Esophagus squamous epithelium (tissue), 5 donors: ENCODE data around the gene DAB2IP. TPM values are rescaled to one million over a fixed set of nuclear protein-coding genes. Genes with fewer than 3 reads are reported as not detected.

ENCODE experiments used
- DNase-seq: peaks from one replicate; lab custom pipeline; 2025; lab: John Stamatoyannopoulos, UW
- H3K27ac ChIP-seq, 4 donors: fragments of 200-600 bp; sonication (generic); one replicate each; pipeline ENCODE4 v1.5.1; 2016 to 2019; ENCODE audit warnings: mild to moderate bottlenecking in 1 of 4
- H3K27me3 ChIP-seq, 4 donors: fragments of 200-600 bp; sonication (generic); 1 replicate in 3 of 4; 2 replicates in 1 of 4; pipeline versions ENCODE4 v1.5.1 to v1.6.0; 2017 to 2021; ENCODE audit warnings: antibody characterized with exemption in 1 of 4
- H3K36me3 ChIP-seq, 3 donors: fragments of 200-600 bp; sonication (generic); one replicate each; pipeline ENCODE4 v1.5.1; 2016 to 2019
- H3K4me1 ChIP-seq, 3 donors: fragments of 200-600 bp; sonication (generic); one replicate each; pipeline ENCODE4 v1.5.1; 2017 to 2019
- H3K4me3 ChIP-seq, 4 donors: fragments of 200-600 bp; sonication (generic); 1 replicate in 3 of 4; 2 replicates in 1 of 4; pipeline ENCODE4 v1.5.1; 2016 to 2019; ENCODE audit warnings: mild to moderate bottlenecking in 2 of 4, moderate library complexity in 1 of 4
- H3K9me3 ChIP-seq, 3 donors: fragments of 200-600 bp; sonication (generic); one replicate each; pipeline ENCODE4 v1.5.1; 2016 to 2019
- CTCF ChIP-seq, 6 experiments: fragments of 450-650 bp in 4 of 6; fragments of 200-600 bp in 2 of 6; sonication (generic) in 2 of 6; IDR thresholded peaks; one replicate each; pipeline ENCODE4 v1.5.1; 2016 to 2019; ENCODE audit warnings: antibody characterized with exemption in 6 of 6, mild to moderate bottlenecking in 4 of 6, moderate library complexity in 4 of 6
- POLR2A ChIP-seq, 4 donors: fragments of 450-650 bp; IDR thresholded peaks; one replicate each; pipeline ENCODE4 v1.6.1; 2017; ENCODE audit warnings: antibody characterized with exemption in 4 of 4, mild to moderate bottlenecking in 4 of 4, moderate library complexity in 3 of 4
- WGBS, 2 donors: methylation state at CpG; one replicate each; pipeline ENCODE4 v1.1.5; 2018; 5-methylcytosine and 5-hydroxymethylcytosine counted together
- intact Hi-C: fragments of 100-400 bp; cut with DNase I; formaldehyde crosslinking; loops from one replicate; pipeline ENCODE4 v1.15.0; 2022
- total RNA-seq, 4 donors: library from RNA; depleted of rRNA; stranded (reverse); fragments of >200 nt; gene quantifications; one replicate each; pipeline ENCODE4 v1.1.0, GENCODE V29; 2016
- donor health status: DM: yes; HTN: yes; CAD: no.

Gene DAB2IP
- total RNA-seq, 4 donors from 2014 or later = 28.3 to 48.8 (median 38.1) TPM

GRCh38 chr9:121699571-121700164, 48.2 kb downstream of the DAB2IP start:
- H3K36me3 ChIP-seq = no peaks in the 10 kb centered on the region
- no peak for TF ChIP-seq CTCF (IDR thresholded peaks at IDR 0.05)
- peak in 2 of 4 donors; percentile 36 to 54 for TF ChIP-seq POLR2A (IDR thresholded peaks at IDR 0.05)
- H3K27ac ChIP-seq = peak overlapping the region; percentile 90 to 96 (median 94)
- H3K27me3 ChIP-seq = peaks cover 0 to 8% (median 0%) of the 10 kb centered on the region in 4 donors
- no peaks in the 10 kb centered on the region for H3K9me3 ChIP-seq
- DNase-seq = no peak
- intact Hi-C loops = no loop called here
- WGBS, 2 donors = 3 to 7% methylated on average over 7 to 12 of the region's 36 CpGs
- H3K4me3 ChIP-seq = peak overlapping the region; percentile 64 to 83 (median 70)
- H3K4me1 ChIP-seq = peaks cover 17 to 62% (median 40%) of the 10 kb centered on the region in 3 donors

GRCh38 chr9:121700165-121700831, 48.9 kb downstream of the DAB2IP start:
- Histone ChIP-seq H3K4me3 (peak overlapping the region; percentile 64 to 83 (median 70)), H3K27me3 (peaks cover 0 to 8% (median 0%) of the 10 kb centered on the region in 4 donors), H3K4me1 (peaks cover 17 to 69% (median 46%) of the 10 kb centered on the region in 3 donors), H3K9me3 (no peaks in the 10 kb centered on the region), H3K27ac (peak overlapping the region; percentile 90 to 96 (median 94)), H3K36me3 (no peaks in the 10 kb centered on the region)
- TF ChIP-seq CTCF (IDR thresholded peaks at IDR 0.05) (peak; percentile 27 to 62 (median 58)), POLR2A (IDR thresholded peaks at IDR 0.05) (peak in 1 of 4 donors; percentile 37)
- intact Hi-C loops = no loop called here
- WGBS, 2 donors = 1 to 13% methylated on average over 11 to 12 of the region's 21 CpGs
- DNase-seq = no peak

GRCh38 chr9:121700832-121701419, 49.5 kb downstream of the DAB2IP start:
- no peaks in the 10 kb centered on the region for H3K9me3 ChIP-seq
- intact Hi-C loops = no loop called here
- H3K27me3 ChIP-seq = peaks cover 0 to 8% (median 0%) of the 10 kb centered on the region in 4 donors
- no peak for TF ChIP-seq POLR2A (IDR thresholded peaks at IDR 0.05)
- TF ChIP-seq CTCF (IDR thresholded peaks at IDR 0.05) = no peak
- peak overlapping the region; percentile 90 to 96 (median 94) for H3K27ac ChIP-seq
- DNase-seq = no peak
- WGBS, 2 donors = 9 to 37% methylated on average over 2 to 11 of the region's 26 CpGs
- peak overlapping the region; percentile 64 to 83 (median 70) for H3K4me3 ChIP-seq
- H3K4me1 ChIP-seq = peaks cover 17 to 75% (median 48%) of the 10 kb centered on the region in 3 donors
- H3K36me3 ChIP-seq = no peaks in the 10 kb centered on the region

- Histone ChIP-seq H3K27ac (peak overlapping the region; percentile 90 to 96 (median 94)), H3K4me3 (peak overlapping the region in 3 of 4 donors; percentile 66 to 83 (median 73)), H3K4me1 (peaks cover 17 to 84% (median 48%) of the 10 kb centered on the region in 3 donors), H3K27me3 (peaks cover 0 to 8% (median 0%) of the 10 kb centered on the region in 4 donors), H3K36me3 (no peaks in the 10 kb centered on the region), H3K9me3 (no peaks in the 10 kb centered on the region)
- 56 to 73% methylated on average over 3 to 9 of the region's 13 CpGs for WGBS, 2 donors
- TF ChIP-seq CTCF (IDR thresholded peaks at IDR 0.05) (no peak), POLR2A (IDR thresholded peaks at IDR 0.05) (no peak)
- intact Hi-C loops = no loop called here
- DNase-seq = no peak
Observed at GRCh38 chr9:121701736-121702261, 50.4 kb downstream of the DAB2IP start.
